Peyer's patch (tissue), 4 donors: Measurements from ENCODE around the gene OAF. TPM values are rescaled to one million over a fixed set of nuclear protein-coding genes. Genes with fewer than 3 reads are reported as not detected.
A peak's percentile ranks its signal among the peaks of the same experiment; 100 is the strongest.

Experiments
- DNase-seq, 3 donors: peaks; one replicate each; pipeline ENCODE4 v3.0.0-alpha.2; 2017 to 2019
- H3K27ac ChIP-seq, 4 donors: fragments of 200-600 bp; sonication (generic); one replicate each; pipeline ENCODE4 v1.5.1; 2016 to 2019
- H3K27me3 ChIP-seq, 2 donors: fragments of 200-600 bp; sonication (generic); one replicate each; pipeline ENCODE4 v1.5.1; 2019
- H3K36me3 ChIP-seq, 3 donors: fragments of 200-600 bp; sonication (generic); one replicate each; pipeline ENCODE4 v1.5.1; 2016 to 2019
- H3K4me1 ChIP-seq, 4 donors: fragments of 200-600 bp; sonication (generic); one replicate each; pipeline ENCODE4 v1.5.1; 2016 to 2019
- H3K4me3 ChIP-seq, 4 donors: fragments of 200-600 bp; sonication (generic); 1 replicate in 3 of 4; 2 replicates in 1 of 4; pipeline ENCODE4 v1.5.1; 2016 to 2019; ENCODE audit warnings: mild to moderate bottlenecking in 1 of 4
- H3K9me3 ChIP-seq, 4 donors: fragments of 200-600 bp; sonication (generic); one replicate each; pipeline ENCODE4 v1.5.1; 2016 to 2019; ENCODE audit warnings: mild to moderate bottlenecking in 1 of 4
- CTCF ChIP-seq, 6 experiments: fragments of 450-650 bp in 4 of 6; fragments of 200-600 bp in 2 of 6; sonication (generic) in 1 of 6; IDR thresholded peaks; one replicate each; pipeline ENCODE4 v1.5.1; 2017 to 2019; ENCODE audit warnings: antibody characterized with exemption in 6 of 6, mild to moderate bottlenecking in 3 of 6, moderate library complexity in 1 of 6
- POLR2A ChIP-seq, 2 donors: fragments of 450-650 bp; IDR thresholded peaks; one replicate each; pipeline ENCODE4 v1.5.1; 2017; ENCODE audit warnings: antibody characterized with exemption in 2 of 2, mild to moderate bottlenecking in 2 of 2, moderate library complexity in 2 of 2
- total RNA-seq, 4 donors: library from RNA; depleted of rRNA; stranded (reverse); fragments of >200 nt; gene quantifications; one replicate each; pipeline ENCODE4 v1.1.0, GENCODE V29; 2016

Gene OAF
- total RNA-seq, 4 donors from 2014 or later, result 66.0 to 344 (median 228) TPM

GRCh38 chr11:120182372-120182771, 28.5 kb upstream of the OAF start:
- H3K9me3 ChIP-seq, result no peaks in the 10 kb centered on the region

GRCh38 chr11:120182790-120183491, 27.9 kb upstream of the OAF start:
- peaks cover 0 to 59% (median 23%) of the 10 kb centered on the region in 4 donors for H3K4me1 ChIP-seq
- no peaks in the 10 kb centered on the region for H3K27me3 ChIP-seq
- H3K27ac ChIP-seq, result peak overlapping the region; percentile 21 to 97 (median 88)
- no peaks in the 10 kb centered on the region for H3K9me3 ChIP-seq
- H3K36me3 ChIP-seq, result no peaks in the 10 kb centered on the region
- peak in 1 of 2 donors; percentile 80 for TF ChIP-seq POLR2A (IDR thresholded peaks at IDR 0.05)
- TF ChIP-seq CTCF (IDR thresholded peaks at IDR 0.05), result peak in 4 of 6 experiments; percentile 25 to 70 (median 66)
- DNase-seq, result peak in 2 of 3 donors; percentile 75 to 86
- H3K4me3 ChIP-seq, result peak overlapping the region in 2 of 4 donors; percentile 42 to 52

More at GRCh38 chr11:120182372-120182771, 28.5 kb upstream of the OAF start:
- no peak for TF ChIP-seq CTCF (IDR thresholded peaks at IDR 0.05)
- no peak for TF ChIP-seq POLR2A (IDR thresholded peaks at IDR 0.05)
- no peak for DNase-seq
- Histone ChIP-seq H3K27ac (peak overlapping the region in 3 of 4 donors; percentile 79 to 97 (median 96)), H3K36me3 (no peaks in the 10 kb centered on the region), H3K4me1 (peaks cover 0 to 53% (median 21%) of the 10 kb centered on the region in 4 donors), H3K27me3 (no peaks in the 10 kb centered on the region), H3K4me3 (no peak overlapping the region)

- H3K4me1 ChIP-seq, result peaks cover 0 to 67% (median 25%) of the 10 kb centered on the region in 4 donors
- no peaks in the 10 kb centered on the region for H3K27me3 ChIP-seq
- DNase-seq, result no peak
- peak overlapping the region; percentile 57 to 97 (median 88) for H3K27ac ChIP-seq
- TF ChIP-seq POLR2A (IDR thresholded peaks at IDR 0.05) (no peak), CTCF (IDR thresholded peaks at IDR 0.05) (no peak)
- H3K9me3 ChIP-seq, result no peaks in the 10 kb centered on the region
- H3K4me3 ChIP-seq, result peak overlapping the region in 2 of 4 donors; percentile 42 to 52
- H3K36me3 ChIP-seq, result no peaks in the 10 kb centered on the region
Measured at GRCh38 chr11:120183701-120184141, 27.1 kb upstream of the OAF start.

GRCh38 chr11:120184371-120184945, 26.4 kb upstream of the OAF start:
- no peak for TF ChIP-seq CTCF (IDR thresholded peaks at IDR 0.05)
- no peak for TF ChIP-seq POLR2A (IDR thresholded peaks at IDR 0.05)
- Histone ChIP-seq H3K27ac (peak overlapping the region; percentile 57 to 97 (median 88)), H3K9me3 (no peaks in the 10 kb centered on the region), H3K4me1 (peaks cover 0 to 74% (median 25%) of the 10 kb centered on the region in 4 donors), H3K4me3 (peak overlapping the region in 2 of 4 donors; percentile 42 to 52), H3K27me3 (no peaks in the 10 kb centered on the region), H3K36me3 (no peaks in the 10 kb centered on the region)
- DNase-seq, result peak in 1 of 3 donors; percentile 53

- no peaks in the 10 kb centered on the region for H3K36me3 ChIP-seq
- peaks cover 0 to 74% (median 25%) of the 10 kb centered on the region in 4 donors for H3K4me1 ChIP-seq
- H3K4me3 ChIP-seq, result peak overlapping the region in 2 of 4 donors; percentile 42 to 52
- no peaks in the 10 kb centered on the region for H3K27me3 ChIP-seq
- DNase-seq, result peak in 2 of 3 donors; percentile 86 to 89
- H3K27ac ChIP-seq, result peak overlapping the region; percentile 57 to 97 (median 88)
- H3K9me3 ChIP-seq, result no peaks in the 10 kb centered on the region
- peak; percentile 61 to 82 for TF ChIP-seq POLR2A (IDR thresholded peaks at IDR 0.05)
- TF ChIP-seq CTCF (IDR thresholded peaks at IDR 0.05), result peak in 1 of 6 experiments; percentile 12
Measured at GRCh38 chr11:120184946-120185705, 25.7 kb upstream of the OAF start.
